Measurements from ENCODE around the gene RNASE3. TPM values are rescaled to one million over a fixed set of nuclear protein-coding genes. Genes with fewer than 3 reads are reported as not detected.
A peak's percentile ranks its signal among the peaks of the same experiment; 100 is the strongest.
"Not testable (repeated sequence)": the region's sequence is repeated elsewhere in the genome, so short reads cannot be mapped to it uniquely, and the experiment has no call there.

Gene RNASE3
- total RNA-seq, 2 donors from 2014 or later, result not detected

DNA sequence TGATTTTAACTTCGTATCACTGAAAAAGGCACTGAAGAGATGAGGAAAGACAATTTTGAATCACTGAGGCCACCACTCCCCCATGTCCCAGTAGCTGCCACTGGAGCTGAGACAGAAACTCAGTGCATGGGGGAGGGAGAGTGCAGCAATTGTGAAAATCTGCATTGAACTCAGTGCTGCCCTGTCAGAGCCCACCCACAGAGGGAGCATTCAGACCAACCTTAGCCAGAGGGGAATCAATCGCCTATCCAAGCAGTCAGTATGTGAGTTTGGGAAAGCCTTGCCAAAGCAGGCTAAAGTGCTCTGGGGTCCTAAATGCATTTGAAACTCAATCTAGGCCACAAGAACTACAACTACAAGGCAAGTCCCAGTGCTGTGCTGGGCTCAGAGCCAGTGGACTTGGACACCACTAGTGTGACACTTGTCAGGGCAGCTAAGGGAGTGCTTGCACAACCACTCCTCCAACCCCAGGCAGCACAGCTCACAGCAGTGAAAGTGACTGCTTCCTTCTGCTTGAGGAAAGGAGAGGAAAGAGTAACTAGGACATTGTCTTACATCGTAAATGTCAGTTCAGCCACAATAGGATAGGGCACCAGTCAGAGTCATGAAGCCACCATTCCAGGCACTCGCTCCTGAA, 13.3 kb downstream of the RNASE3 start:
- DNase-seq (no peak), ATAC-seq (peak in 1 of 2 donors; percentile 30)
- intact Hi-C loops (cut with DNase I), result no loop called here

DNA sequence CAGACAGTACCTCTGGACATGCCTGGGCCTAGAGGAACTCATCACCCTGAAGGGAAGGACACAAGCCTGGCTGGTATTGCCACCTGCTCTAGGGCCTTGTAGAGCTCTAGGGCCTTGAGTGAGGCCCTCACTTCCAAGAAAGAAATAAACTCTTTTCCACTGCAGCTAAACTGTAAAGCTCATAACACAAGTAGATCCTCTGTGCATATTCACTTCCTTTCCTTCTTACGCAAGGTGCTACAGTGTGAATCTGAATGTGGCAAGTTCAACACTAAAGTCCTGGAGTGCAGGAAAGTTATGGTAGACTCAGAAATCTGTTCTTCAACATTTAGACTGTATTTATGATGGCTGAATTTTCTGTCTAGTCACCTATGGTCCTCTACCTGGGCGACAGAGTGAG, 14.5 kb downstream of the RNASE3 start:
- intact Hi-C loops (cut with DNase I), result no loop called here
- ATAC-seq (no peak), DNase-seq (no peak)

DNA sequence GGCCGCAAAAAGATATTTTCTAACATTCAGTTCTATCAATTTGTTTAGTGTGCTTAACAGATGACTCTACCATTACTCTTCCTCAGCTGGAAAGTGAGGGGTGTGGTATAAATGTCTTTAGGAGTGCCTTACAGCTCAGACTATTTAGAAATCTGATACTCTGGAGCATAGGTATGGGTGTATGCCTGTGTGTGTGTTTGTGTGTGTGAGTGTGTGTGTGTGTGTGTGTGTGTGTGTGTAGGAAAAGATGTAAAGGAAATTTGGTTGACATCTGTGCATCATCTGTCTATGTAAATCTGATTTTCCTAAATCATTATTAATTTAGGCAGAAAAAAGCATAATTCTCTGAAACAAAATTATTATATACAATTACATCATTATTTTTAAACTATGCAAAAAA, 16.0 kb downstream of the RNASE3 start:
- no peak for DNase-seq
- ATAC-seq, result no peak

GRCh38 chr14:20910822-20911221, 19.6 kb downstream of the RNASE3 start:
- DNase-seq; intact Hi-C loops (cut with DNase I); ATAC-seq: not testable (repeated sequence)

More for the DNA sequence above, 16.0 kb downstream of the RNASE3 start:
- intact Hi-C loops (cut with DNase I), result no loop called here

- DNase-seq (peak; percentile 26), ATAC-seq (peak in 1 of 2 donors; percentile 65)
- intact Hi-C loops (cut with DNase I), result not testable (repeated sequence)
Observed at GRCh38 chr14:20919038-20919756, 28.0 kb downstream of the RNASE3 start.

- DNase-seq; intact Hi-C loops (cut with DNase I); ATAC-seq: not testable (repeated sequence)
Observed at GRCh38 chr14:20923766-20924297, 32.6 kb downstream of the RNASE3 start.

- DNase-seq (peak; percentile 45), ATAC-seq (no peak)
- intact Hi-C loops (cut with DNase I), result no loop called here
Observed at GRCh38 chr14:20934148-20934762, 43.1 kb downstream of the RNASE3 start.

DNA sequence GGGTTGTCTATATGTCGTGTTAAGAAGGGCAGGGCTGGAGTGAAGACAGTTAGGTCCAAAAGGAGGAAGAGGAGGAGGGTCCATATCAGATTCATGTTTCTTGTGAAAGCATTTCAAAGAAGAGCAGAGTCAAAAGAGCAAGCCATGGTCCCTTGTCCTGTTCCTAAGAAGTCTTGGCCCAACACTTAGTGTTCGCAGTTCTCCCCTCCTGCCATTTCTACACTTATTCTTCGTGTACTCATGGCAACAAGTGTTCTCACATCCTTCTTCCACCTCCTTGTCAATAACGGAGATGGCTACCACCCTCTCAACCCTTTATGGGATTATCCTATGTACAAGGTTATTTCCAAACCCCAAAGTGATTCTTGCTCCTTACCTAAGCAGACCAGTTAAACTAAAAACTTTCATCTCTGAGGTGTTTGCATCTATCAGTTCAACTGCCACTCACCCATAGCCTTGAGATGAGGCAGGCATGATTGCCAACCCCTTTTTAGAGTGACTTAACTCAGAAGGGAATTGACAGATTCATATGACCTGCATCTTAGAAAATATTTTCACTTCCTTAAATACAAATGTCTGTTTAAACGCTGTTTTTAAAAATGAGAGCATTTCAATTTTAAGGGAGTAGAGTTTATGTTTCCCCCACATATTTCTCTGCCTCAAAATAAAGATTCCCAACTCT, 44.3 kb downstream of the RNASE3 start:
- ATAC-seq (no peak), DNase-seq (no peak)
- intact Hi-C loops (cut with DNase I), result no loop called here

Other genes starting within 250 kb of the RNASE3 start
- gene OR6S1, start 249.7 kb upstream of the RNASE3 start, total RNA-seq, result not detected
- 10 to 100 TPM; 15.9 to 20.8 TPM for gene RNASE4, start 206.8 kb upstream of the RNASE3 start, total RNA-seq
- 10 to 100 TPM in 1 of 2 donors, 1 to 10 TPM in 1; 7.1 to 13.0 TPM for gene ANG, start 202.6 kb upstream of the RNASE3 start, total RNA-seq
- gene EDDM3A, start 145.5 kb upstream of the RNASE3 start, total RNA-seq, result not detected
- not detected for gene EDDM3B, start 123.0 kb upstream of the RNASE3 start, total RNA-seq
- 10 to 100 TPM in 1 of 2 donors, 1 to 10 TPM in 1; 6.9 to 16.1 TPM for gene RNASE6, start 110.1 kb upstream of the RNASE3 start, total RNA-seq
- gene RNASE1, start 88.5 kb upstream of the RNASE3 start, total RNA-seq, result 100 to 1,000 TPM; 295 to 632 TPM
- 1 to 10 TPM; 1.6 to 3.8 TPM for gene RNASE2, start 64.1 kb downstream of the RNASE3 start, total RNA-seq
- gene METTL17, start 98.6 kb downstream of the RNASE3 start, total RNA-seq, result 10 to 100 TPM; 33.8 to 39.0 TPM
- not detected for gene SLC39A2, start 107.9 kb downstream of the RNASE3 start, total RNA-seq
- 100 to 1,000 TPM; 212 to 215 TPM for gene NDRG2, start 133.7 kb downstream of the RNASE3 start, total RNA-seq
- gene TPPP2, start 138.8 kb downstream of the RNASE3 start, total RNA-seq, result 1 to 10 TPM in 1 of 2 donors, under 1 TPM in 1; 0.44 to 1.6 TPM
- gene RNASE13, start 143.4 kb downstream of the RNASE3 start, total RNA-seq, result not detected
- not detected for gene RNASE7, start 151.0 kb downstream of the RNASE3 start, total RNA-seq
- not detected for gene RNASE8, start 166.4 kb downstream of the RNASE3 start, total RNA-seq
- 10 to 100 TPM; 24.9 to 25.5 TPM for gene ARHGEF40, start 178.9 kb downstream of the RNASE3 start, total RNA-seq
- gene ZNF219, start 207.3 kb downstream of the RNASE3 start, total RNA-seq, result 10 to 100 TPM; 38.3 to 44.4 TPM
- gene TMEM253, start 209.7 kb downstream of the RNASE3 start, total RNA-seq, result under 1 TPM; 0.26 to 0.82 TPM